ENCODE data around the gene NALCN.

Gene NALCN

DNA sequence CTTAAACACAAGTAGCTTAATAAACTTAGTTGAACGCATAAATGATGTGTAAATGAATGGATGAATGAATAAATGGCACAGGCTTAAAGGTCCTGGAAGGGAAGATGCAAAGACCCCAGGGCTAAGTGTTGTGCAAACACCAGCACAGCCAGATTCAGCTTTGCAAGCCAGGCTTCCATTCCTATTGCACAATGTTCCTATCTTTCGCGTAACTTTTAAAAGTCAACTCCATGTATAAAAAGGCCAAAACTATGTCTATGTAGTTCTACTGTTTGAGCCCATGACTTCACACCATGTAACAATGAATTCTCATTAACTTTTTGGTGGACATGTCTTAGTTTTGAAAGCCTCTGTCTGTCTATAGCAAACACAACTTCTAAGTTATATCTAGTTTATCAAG is 226.0 kb downstream of the NALCN start:
- no peak for DNase-seq

DNA sequence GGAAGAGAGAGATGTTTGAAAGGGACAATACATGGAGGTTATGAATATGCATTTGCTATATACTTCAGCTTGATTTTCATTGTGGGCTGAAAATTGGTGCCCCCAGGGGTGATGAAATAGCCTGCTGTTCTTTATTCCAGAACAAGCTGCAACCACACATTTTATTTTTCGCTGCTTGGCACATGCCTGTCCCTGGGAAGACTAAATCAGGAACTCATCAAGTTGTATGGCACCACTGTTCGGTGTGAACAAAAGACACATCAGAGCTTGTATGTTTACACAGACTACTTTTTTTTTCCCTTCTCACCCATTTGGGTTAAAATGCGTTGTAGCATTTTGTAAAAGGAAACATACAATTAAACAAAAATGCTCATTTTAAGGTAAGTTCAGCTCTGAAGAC is 230.7 kb downstream of the NALCN start:
- no peak for DNase-seq

DNA sequence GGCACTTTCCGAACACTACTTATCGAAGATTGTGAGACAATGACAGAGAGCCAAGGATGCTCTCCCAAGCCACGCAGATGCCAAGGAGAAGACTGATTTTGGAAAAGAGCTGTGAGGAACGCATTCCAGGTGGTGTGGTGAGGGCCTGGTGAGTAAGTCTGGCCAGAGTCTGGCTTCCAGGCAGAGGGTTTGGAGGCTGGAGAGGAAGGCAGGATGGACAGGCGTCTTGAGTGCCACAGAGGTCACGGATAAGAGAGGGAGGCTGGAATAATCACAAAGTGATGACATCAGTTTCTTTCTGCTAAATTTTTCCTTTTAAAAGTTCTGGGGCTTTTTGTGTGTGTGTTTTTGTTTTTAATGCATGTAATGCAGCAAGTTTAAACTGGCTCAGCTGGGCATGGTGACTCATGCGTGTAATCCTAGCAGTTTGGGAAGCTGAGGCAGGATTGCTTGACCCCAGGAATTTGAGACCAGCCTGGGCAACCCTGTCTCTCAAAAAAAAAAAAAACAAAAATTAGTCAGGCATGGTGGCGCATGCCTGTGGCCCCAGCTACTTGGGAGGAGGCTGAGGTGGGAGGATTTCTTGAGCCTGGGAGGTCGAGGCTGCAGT is 235.1 kb downstream of the NALCN start:
- no peak for DNase-seq

DNA sequence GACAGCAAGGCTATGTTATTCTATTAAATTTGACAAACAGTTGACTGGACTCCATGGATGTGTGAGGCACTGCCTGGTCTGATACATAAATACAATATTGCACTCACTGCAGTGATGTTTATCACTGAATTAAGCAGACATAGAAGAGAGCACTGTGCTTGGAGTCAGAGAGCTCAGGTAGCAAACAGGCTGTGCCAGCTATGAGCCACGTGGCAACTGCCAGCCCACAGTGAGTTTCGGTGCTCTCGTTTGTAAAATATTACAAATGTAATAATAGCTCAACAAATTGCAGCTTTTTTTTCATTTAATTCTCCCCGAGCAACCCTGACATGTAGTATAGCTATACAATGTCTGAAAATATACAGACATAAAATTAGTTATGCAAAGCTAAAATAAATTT is 237.3 kb downstream of the NALCN start:
- no peak for DNase-seq

DNA sequence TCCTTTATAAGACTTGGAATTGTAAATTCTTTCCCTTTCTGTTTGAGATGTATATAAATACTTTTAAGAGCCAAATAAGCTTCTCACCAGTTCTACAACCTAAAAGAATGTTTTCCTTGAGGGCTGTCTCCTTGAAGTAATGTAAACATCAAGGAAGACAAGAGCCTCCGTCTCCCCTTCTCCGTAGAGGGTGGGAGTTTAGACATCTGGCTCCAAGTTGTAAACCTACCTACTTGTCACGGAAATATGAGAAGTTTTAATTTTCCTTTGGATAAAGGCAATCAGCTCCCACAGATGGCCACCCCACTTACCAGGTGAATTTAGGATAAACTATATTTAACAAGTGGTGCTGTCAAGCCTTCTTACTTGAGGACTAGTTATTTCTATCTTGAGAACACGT is 237.9 kb downstream of the NALCN start:
- no peak for DNase-seq

DNA sequence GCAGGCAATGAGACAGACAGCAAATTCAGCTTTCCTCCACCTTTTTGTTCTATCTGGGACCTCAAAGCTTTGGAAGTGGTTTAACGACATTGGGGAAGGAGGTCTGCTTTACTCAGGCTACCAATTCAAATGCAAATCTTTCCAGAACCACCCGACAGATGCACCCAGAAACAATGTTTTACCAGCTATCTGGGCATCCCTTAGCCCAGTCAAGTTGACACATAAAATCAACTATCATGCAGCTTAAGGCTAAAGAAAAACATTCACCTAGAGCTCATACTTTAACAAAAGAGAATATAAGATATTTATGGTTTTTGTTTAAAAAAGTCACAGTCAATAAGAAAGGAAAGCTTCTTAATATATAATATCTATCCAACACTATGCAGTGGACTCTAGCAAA is 246.0 kb downstream of the NALCN start:
- DNase-seq = no peak

DNA sequence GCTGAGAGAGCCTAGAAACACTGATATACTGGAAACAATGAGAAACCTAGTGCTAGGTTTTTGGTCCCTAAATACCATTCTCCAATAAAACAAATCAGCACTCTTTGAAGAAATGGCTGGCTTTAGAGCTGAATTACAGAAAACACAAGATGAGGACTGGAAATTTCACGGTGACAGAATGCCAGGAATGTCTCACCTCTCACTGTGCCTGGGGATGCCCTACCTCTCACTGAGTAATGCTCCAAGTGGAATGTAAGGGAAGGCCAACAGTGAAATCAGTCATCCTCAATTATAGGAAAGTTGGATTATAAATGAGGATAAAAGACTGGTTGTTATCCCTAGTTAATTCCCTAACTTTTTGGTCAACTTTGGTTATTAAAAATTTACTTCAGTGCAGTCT is 259.0 kb downstream of the NALCN start:
- DNase-seq = no peak

DNA sequence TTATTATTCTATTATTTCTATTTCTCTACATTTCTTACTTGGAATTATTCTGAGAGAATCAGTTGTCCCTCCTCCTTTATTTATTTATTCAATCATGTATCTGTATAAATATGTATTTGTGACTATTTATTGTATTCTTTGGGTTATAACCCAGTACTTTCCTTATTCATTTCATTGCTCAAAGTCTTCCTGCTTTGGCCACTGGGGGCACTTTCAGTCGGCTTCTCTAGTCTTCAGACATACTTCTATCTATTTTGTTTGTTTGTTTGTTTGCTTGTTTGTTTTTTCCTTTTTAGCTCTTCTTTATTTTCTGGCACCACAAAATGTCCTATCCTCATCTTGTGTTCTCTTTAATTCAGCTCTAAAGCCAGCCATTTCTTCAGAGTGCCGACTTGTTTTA is 260.4 kb downstream of the NALCN start:
- no peak for DNase-seq

DNA sequence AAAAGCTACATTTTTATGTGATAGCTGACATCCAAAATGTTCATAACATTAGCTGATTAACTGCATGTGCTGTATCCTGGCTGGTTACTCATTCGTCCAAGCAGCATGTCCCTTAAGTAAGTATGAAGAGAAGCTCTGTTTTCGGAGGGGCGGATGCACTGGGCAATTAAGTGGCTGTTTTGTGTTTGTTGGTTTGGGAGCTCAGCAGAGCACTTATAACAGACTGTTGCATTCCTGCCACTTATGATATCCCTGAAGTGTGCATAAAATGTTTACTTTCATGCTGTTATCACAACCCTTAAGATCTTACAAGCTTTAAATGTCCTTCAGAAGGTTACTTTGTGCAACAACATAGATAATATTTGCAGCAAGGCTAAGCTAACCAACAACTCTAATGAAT is 264.1 kb downstream of the NALCN start:
- no peak for DNase-seq

DNA sequence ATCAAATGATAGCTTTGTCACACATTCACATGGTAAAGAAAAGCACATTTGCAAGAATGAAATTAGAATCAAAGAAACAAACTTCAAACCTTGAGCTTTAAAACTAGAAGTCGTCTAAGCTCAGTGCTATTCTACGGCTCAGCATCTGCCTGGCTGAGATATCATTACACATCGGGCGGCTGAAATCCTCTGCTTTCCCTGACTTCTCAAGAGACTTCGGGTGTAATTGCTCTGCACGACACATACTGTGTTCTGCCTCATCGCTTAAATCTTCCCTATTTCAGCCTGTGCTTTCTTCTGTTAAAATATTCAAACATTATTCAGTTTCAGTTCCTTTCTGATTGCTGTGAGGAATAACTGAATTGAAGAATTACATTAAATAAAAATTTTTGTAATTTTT is 265.3 kb downstream of the NALCN start:
- DNase-seq = no peak

DNA sequence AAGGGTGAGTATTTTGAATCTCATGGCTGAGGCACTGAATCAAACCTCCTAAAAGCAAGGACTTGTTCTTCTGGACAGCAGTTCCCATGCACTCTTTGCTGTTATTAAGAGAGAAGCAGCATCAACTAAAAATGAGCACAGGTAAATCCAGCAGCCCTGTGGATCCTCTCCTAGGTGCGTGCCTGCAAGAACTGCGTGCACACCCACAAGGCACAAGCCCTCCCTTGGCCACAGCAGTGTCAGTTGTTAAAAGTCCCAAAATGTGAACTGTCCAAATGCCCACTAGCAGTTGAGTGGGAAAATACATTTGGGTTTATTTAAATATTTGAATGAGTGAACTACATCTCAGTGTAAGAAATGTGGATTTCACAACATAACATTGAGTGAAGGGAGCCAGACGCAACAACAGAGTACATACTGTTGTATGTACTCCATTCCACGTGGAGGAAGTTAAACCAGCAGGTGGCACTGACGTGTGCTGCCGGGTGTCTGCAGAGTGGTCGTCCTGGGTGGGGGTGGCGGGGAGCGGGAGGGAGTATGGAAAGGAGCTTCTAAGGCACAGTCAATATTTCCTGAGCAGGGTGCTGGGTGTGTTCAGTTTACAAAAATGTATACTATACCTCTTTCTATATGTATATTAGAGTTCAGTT is 266.4 kb downstream of the NALCN start:
- no peak for DNase-seq

DNA sequence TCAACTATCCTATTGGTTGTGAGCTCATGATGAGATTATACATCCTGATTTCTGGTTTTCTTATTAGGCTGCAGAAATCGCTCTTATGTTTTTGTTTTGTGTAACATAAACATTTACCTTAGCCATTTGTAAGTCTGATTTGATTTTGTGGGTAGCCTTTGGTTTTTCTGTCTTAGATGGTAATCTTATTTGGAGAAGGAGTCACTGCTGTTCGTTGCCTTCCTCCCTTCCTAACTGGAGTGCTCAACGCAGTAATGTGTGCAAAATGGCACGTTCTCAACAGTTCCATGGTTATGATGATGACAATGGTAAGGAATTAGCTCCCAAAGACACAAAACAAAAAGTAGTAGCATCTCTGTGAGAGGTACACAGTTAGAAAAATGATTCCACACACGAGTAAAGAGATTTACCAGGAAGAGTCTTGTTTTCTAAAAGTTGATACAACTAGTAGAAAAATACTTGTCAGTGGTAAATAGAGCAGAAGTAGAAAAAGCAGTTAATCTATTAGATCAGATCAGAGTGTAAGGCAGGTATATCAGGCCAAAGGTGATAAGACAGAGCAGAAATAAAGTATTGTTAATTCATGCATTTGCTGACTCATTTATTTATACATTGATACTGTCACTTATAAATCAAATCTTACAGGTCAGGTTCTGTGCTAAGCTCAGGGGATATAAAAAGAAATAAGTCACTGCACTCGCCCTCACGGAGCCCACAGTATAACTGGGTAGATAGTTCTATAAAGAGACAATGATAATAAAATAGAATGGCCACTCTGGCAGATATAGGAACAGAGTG is 270.0 kb downstream of the NALCN start:
- DNase-seq = no peak

DNA sequence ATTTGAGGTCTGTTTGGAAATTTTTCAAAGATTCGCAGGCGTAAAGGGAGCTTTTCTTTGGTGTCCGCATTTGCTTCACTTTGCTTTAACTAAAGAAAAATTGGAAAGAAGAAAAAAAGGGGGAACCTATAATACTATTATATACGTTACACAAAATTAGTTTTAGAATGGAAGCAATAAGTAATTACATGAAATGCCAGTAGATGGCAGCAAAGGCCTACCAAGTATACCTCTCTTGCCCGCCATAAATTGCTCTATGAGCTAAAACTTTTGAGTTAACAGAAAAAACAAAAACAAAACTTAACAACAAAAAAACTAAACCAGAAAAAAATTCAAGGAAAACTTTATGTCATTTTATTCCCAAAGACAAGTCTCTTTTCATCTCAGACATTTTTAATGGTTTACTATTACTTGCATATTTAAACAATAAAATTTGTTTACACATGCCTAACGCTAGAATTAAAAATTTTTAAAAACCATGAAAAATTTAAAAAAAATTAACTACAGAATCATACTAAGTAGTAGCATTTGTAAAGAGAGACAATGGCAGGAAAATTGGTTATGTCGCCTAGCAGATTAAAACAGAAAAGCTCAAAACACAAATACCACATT is 271.4 kb downstream of the NALCN start:
- no peak for DNase-seq

DNA sequence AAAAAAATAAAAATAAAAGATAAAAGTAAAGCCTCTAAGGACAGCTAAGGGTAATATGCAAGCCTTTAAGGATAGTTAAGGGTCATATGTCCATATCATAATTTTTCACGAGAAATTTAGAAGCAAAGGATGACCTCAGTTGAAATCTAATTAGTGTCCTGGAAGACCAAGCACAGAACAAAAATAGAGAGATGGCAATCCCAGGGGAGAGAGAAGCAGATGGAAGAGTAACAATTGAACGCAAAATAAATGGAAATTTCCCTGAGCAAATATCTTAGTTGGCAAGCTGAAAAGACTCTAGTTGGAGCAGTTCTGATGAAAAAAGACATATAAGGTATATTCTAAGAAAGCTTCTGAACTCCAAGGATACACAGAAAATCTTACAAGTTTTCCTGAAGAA is 275.4 kb downstream of the NALCN start:
- no peak for DNase-seq

DNA sequence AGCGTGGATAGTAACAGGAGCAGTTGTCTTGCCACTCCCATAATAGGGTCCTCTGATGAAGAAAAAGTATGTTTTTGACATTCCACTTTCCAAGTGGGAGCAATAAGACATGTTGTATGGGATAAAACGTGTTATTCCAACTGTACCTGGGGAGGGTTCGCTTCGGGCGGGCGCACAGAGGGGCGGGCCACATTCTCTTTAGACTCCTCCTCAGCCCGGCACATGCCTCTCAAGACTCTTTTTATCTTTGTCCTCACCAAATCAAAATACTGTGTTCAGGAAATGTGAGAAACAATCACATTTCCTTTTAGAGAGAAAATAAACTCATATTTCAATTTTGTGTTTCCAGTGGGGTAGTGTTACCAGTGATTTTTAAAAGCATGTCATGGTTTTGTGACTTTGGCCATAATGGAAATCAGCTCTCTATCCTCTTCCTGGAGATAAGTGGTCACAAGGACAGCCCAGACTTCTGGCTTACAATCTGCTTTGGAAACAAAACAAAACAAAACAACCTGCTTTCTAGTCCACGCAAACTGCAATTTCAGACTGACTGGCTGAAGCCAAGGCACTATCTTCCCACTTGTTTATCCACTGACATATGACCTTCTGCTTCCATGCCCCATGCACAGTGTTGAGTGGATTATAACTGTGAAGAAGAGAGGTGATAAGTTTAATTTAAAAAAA is 276.1 kb downstream of the NALCN start:
- DNase-seq = no peak

DNA sequence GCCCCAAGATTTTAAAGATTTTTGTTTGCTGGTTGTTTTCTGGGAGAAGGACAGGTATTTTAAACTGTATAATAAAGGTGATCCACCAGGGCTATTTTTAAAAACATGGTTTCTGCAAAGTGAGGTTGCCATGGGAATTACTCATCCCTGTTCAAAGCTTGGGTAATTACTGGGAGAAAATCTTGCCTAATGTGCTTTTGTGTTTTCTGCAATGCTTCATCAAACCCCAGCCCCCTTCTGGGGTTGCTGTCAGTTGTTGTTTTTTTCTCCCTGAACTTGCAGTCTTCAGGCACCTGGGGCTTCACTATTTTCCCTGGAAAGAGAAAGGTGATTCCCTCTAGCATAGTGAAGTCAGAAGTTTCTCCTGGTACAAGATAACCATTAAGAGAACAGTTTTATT is 277.2 kb downstream of the NALCN start:
- DNase-seq = no peak

DNA sequence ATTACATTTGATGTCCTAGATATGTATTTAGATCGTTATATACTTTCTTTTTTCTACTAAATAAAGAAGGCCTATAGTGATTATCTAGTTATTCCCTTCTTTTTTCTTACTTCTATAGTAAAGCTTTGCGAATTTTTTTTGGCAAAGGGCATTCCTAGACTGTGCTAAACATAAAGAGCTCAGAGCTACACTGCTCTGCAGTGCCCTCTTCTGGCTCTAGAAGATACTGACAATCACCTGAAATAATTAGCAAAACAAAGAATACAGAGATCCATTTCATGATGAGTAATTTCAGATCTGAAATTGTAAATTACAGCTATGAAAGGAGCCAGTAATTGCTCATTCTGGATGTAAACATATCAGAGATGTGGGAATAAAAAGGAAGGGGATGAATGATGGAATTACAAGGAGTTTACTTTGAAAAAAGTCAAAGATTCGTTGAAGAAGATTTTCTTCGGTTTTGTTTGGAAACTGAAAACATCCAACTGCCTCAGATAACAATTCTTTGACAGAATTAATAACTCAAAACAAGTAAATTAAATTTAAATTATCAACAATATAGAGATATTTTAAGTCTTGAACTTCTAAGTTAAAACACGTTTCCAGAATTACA is 288.5 kb downstream of the NALCN start:
- DNase-seq = no peak

DNA sequence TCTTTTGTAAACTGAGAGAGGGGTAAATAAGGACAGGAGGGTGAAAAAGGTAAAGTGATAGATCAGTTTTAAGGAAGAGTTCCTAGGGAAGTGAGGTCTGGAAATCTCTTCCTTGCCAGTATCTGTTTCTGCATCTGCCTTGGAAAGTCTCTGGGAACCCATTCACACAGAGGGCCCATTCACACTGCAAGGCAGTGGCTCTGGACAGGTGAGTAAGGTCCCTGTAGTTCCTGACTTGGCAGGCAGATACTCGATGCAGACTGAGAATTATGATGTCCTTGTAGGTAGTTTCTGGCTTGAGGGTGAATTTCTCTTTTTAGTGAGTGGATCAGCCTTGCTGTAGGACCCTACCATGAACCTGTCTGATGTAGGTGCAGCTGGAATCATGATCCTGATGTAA is 293.3 kb downstream of the NALCN start:
- DNase-seq = no peak

DNA sequence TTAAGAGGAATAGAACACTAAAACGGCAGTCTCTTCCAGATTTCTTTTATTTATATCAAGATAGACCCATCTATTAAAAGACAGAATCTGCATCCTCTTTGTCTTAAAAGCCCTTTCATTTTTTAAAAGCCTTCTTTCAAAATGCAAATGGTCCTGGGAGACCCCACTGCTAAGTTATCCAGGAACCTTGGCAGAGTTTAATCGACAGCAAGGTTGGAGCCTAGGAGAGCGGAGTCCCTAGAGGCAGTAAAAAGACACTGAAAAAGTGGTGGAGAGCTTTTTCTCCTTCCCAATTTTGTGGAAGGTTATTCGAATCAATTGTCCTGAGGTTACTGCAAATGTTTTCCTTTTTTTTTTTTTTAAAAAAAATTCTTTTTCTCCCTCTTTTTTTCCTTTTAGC is 294.7 kb downstream of the NALCN start:
- no peak for DNase-seq

DNA sequence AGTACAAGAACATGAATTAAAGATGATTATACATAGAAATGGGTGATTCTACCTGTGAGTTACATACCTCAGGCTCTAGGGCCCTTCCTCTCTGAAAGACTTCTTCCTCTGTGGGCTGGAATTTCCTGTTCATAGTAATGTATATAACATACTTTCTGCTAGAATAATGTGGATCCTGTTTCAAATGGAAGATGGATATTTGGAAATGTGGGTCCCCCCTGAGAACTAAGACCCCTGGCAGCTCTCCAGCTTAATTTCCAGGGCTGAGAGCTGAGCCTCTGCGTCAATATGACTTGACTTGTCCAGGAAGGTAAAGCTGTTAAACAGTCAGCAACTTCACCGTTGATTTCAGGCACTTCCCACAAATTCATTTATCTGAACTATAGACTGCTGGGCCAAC is 296.3 kb downstream of the NALCN start:
- DNase-seq = no peak

DNA sequence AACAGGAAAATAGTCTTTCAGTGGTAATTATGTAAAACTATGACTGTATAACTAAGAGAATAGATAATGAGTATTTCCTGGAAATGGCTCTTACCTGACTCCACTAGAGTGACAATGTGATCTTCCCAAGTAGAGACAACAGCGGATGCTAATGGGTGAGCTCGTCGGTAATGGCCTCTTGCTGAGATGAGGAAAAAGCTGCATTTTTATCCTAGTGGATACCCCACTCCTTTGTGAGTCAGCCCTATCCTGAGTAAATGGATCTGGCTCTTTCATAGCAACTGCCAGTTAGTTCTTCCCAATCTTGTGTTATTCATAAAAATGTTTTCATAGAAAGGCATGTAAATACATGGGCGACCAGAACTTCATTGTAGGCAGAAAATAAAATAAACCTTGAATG is 299.5 kb downstream of the NALCN start:
- DNase-seq = no peak

DNA sequence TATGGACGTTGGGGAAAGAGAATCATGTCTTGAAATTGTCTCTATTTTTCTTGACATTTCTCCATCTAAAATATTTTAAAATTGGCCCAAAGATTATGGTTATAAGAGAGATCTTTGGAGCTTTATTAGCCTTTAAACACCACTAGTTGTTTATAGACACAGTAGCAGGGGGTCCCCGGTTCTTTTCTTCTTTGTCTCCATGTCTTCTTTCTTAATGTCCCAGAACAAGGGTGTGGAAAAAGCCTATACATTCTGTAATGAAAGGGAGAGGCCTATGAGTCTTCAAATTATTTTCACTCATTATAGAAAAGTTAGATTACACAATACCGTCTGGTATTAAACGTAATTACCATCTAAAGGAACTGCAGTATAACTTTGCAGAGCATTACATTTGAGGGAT is 300.0 kb downstream of the NALCN start:
- DNase-seq = no peak

DNA sequence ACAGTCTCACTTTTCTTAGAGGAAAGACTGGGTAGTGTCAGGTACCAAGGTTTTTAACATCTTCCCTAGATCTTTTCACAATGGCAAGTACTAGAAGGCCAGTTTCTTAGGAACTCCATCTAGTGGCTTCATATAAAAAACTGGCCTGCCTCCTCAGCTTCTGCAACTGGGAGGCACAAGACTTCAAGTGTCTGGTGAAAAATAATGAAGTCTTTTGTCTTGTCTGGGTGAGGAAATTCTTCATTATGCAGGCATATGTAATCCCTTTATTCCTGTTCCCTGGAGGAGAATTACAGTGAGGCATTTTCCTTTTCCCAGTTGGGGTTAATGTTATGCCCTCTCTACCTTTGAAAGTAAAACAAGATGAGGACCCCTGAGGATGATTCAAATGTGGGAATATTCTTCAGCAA is 300.5 kb downstream of the NALCN start:
- DNase-seq = no peak

Measured in CD4-positive, alpha-beta T cell treated with Interleukin-15 for 1 hour (primary cell).